GM21717 (cell line): Measurements from ENCODE around the gene ZMAT5.

Source experiments
- ATAC-seq: cut with Tn5 transposase; IDR thresholded peaks from one replicate; pipeline ENCODE4 v1.9.1; 2021; ENCODE audit warnings: mild to moderate bottlenecking, moderate library complexity; ENCODE audit not compliant: unreplicated experiment

Gene ZMAT5

GRCh38 chr22:29766632-29767170 is at the start of gene ZMAT5:
ZMAT5 (minus strand) TSS chr22:29767007; CDS start chr22:29748544, 18,463 bp downstream.
- peak; percentile 76 for ATAC-seq

- ATAC-seq = no peak
These were observed 49.7 kb upstream of the ZMAT5 start for GRCh38 chr22:29816539-29816938.

- ATAC-seq = no peak
These were observed 49.3 kb upstream of the ZMAT5 start for GRCh38 chr22:29816128-29816527.

- ATAC-seq = no peak
These were observed 48.8 kb upstream of the ZMAT5 start for GRCh38 chr22:29815580-29815979.

GRCh38 chr22:29814003-29814402 is 47.2 kb upstream of the ZMAT5 start:
- ATAC-seq = no peak

- ATAC-seq = no peak
These were observed 46.8 kb upstream of the ZMAT5 start for GRCh38 chr22:29813563-29813962.

- no peak for ATAC-seq
These were observed 46.3 kb upstream of the ZMAT5 start for GRCh38 chr22:29813126-29813525.

GRCh38 chr22:29811377-29811776 is 44.6 kb upstream of the ZMAT5 start:
- ATAC-seq = no peak

- no peak for ATAC-seq
These were observed 43.4 kb upstream of the ZMAT5 start for GRCh38 chr22:29810216-29810615.

- no peak for ATAC-seq
These were observed 39.4 kb upstream of the ZMAT5 start for GRCh38 chr22:29806196-29806595.

GRCh38 chr22:29804985-29805384 is 38.2 kb upstream of the ZMAT5 start:
- ATAC-seq = no peak

- ATAC-seq = no peak
These were observed 36.4 kb upstream of the ZMAT5 start for GRCh38 chr22:29803190-29803589.

- ATAC-seq = no peak
These were observed 35.0 kb upstream of the ZMAT5 start for GRCh38 chr22:29801796-29802195.

- no peak for ATAC-seq
These were observed 34.3 kb upstream of the ZMAT5 start for GRCh38 chr22:29801153-29801552.

- ATAC-seq = no peak
These were observed 32.4 kb upstream of the ZMAT5 start for GRCh38 chr22:29799217-29799680.

GRCh38 chr22:29798801-29799200 is 32.0 kb upstream of the ZMAT5 start:
- ATAC-seq = no peak

- no peak for ATAC-seq
These were observed 31.5 kb upstream of the ZMAT5 start for GRCh38 chr22:29798318-29798717.

GRCh38 chr22:29797351-29797750 is 30.5 kb upstream of the ZMAT5 start:
- ATAC-seq = peak; percentile 75

- no peak for ATAC-seq
These were observed 28.9 kb upstream of the ZMAT5 start for GRCh38 chr22:29795663-29796062.

GRCh38 chr22:29793396-29793795 is 26.6 kb upstream of the ZMAT5 start:
- ATAC-seq = no peak

- ATAC-seq = no peak
These were observed 23.3 kb upstream of the ZMAT5 start for GRCh38 chr22:29790061-29790460.

- no peak for ATAC-seq
These were observed 21.8 kb upstream of the ZMAT5 start for GRCh38 chr22:29788339-29789279.
